Measurements from ENCODE around the gene USHBP1.

USHBP1 gene

DNA sequence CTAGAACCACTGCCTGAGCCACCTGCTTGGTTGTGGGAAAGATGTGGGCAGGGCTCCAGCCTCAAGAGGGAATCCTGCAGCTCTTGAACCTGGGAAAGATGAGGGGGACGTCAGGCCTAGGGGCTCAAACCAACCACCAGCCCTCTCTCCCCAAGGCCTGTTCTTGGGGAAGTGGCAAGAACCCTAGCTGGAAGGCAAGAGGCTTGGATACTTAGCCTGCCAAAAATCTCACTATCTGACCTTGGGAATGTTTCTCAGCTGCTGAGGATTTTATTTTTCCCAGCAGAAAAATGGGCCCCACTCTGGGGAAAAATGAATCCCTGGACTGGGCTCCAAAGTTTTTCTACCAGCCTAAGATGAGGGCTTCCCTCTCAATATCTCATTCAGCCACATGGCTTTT lies 4.6 kb downstream of the USHBP1 start:
- TF ChIP-seq, protein P1, sequence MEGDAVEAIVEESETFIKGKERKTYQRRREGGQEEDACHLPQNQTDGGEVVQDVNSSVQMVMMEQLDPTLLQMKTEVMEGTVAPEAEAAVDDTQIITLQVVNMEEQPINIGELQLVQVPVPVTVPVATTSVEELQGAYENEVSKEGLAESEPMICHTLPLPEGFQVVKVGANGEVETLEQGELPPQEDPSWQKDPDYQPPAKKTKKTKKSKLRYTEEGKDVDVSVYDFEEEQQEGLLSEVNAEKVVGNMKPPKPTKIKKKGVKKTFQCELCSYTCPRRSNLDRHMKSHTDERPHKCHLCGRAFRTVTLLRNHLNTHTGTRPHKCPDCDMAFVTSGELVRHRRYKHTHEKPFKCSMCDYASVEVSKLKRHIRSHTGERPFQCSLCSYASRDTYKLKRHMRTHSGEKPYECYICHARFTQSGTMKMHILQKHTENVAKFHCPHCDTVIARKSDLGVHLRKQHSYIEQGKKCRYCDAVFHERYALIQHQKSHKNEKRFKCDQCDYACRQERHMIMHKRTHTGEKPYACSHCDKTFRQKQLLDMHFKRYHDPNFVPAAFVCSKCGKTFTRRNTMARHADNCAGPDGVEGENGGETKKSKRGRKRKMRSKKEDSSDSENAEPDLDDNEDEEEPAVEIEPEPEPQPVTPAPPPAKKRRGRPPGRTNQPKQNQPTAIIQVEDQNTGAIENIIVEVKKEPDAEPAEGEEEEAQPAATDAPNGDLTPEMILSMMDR (IDR thresholded peaks at IDR 0.05; ENCODE audit: borderline replicate concordance, insufficient read depth, low read depth, low read length), result no peak
- H3K4me3 ChIP-seq (ENCODE audit: low read depth, low read length), result no peak overlapping the region

DNA sequence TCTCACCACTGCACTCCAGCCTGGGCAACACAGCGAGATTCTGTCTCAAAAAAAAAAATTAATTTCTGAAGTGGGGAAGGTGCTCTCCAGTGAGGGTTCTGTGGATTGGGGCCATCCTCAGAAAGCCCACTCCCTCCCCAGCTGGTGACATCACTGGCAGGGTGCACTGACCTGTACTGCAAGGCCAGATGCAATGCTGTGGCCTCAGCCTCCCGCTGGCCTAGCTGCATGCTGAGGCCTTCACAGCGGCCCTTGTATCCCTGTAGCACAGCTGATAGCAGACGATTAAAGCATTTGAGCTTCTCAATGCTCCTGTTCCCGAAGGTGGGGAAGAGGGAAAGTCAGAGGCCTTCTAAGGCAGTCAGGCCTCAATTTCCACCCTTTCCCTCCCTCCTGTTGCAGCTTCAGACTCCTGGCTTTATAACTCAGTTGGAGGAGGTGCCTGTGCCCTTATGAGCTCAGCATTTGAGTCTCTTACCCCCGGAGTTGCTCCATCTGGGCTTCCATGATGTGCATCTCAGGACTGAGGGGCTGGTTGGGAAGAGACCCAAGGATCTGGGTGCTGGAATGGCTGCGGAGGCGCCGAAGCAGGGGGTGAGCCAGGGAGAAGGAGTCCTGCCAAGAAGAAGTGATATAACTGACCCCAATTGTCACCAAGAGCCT lies 5.3 kb downstream of the USHBP1 start:
- H3K4me3 ChIP-seq (ENCODE audit: low read depth, low read length), result no peak overlapping the region
- TF ChIP-seq, protein P1 (IDR thresholded peaks at IDR 0.05; ENCODE audit: borderline replicate concordance, insufficient read depth, low read depth, low read length), result no peak

DNA sequence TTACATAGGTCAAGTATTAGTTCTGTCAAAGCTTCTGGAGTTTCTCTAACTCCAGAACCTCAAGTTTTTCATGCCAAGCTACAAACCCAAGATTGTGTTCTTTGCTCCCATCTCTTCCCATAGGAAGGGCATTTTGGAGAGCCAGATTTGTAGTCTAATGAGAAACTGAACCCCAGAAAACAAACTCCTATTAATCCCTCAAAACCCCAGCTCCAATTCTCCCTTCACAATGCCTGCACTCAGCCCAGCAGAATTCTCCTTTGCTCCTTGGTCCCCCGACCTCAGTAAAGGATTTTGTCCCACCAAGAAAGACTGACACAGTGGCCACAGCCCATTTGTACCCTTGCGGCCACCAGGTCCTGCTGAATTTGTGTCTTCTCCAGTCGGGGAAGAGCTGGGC lies 8.4 kb downstream of the USHBP1 start:
- TF ChIP-seq, protein P1 (IDR thresholded peaks at IDR 0.05; ENCODE audit: borderline replicate concordance, insufficient read depth, low read depth, low read length), result no peak
- H3K4me3 ChIP-seq (ENCODE audit: low read depth, low read length), result no peak overlapping the region

DNA sequence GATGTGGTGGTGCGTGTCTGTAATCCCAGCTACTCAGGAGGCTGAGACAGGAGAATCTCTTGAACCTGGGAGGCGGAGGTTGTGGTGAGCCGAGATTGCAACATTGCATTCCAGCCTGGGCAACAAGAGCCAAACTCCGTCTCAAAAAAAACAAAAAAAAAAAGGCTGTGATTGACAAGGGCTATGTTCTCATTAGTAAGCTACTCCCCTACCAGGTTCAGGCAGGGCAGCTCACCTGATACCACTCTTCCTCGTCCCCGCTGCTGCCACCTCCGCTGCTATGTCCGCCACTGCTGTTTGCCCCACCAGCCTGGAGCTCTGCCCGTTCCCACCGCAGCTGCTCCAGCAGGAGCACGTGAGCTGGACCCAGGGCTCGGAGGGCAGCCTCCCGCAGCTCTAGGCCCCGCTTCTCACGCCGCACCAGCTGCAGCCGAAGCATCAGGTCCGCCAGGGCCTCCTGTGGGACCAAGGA lies 9.4 kb downstream of the USHBP1 start:
- no peak overlapping the region for H3K4me3 ChIP-seq (ENCODE audit: low read depth, low read length)
- TF ChIP-seq, protein P1 (IDR thresholded peaks at IDR 0.05; ENCODE audit: borderline replicate concordance, insufficient read depth, low read depth, low read length), result no peak

DNA sequence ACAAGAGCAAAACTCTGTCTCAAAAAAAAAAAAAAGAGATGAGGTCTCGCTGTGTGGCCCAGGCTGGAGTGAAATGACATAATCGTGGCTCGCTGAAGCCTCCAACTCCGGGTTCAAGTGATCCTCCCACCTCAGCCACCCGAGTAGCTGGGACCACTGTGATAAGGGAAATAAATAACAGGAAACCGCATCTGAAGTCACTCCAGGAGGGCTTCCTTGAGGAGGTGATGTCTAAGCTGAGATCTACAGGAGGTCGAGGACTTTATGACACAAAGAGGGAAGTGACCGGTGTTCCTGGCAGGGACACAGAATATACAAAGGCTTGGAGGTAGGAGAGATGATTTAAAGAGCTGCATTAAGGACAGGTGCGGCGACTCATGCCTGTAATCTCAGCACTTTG lies 9.9 kb downstream of the USHBP1 start:
- no peak overlapping the region for H3K4me3 ChIP-seq (ENCODE audit: low read depth, low read length)
- TF ChIP-seq, protein P1 (IDR thresholded peaks at IDR 0.05; ENCODE audit: borderline replicate concordance, insufficient read depth, low read depth, low read length), result no peak

DNA sequence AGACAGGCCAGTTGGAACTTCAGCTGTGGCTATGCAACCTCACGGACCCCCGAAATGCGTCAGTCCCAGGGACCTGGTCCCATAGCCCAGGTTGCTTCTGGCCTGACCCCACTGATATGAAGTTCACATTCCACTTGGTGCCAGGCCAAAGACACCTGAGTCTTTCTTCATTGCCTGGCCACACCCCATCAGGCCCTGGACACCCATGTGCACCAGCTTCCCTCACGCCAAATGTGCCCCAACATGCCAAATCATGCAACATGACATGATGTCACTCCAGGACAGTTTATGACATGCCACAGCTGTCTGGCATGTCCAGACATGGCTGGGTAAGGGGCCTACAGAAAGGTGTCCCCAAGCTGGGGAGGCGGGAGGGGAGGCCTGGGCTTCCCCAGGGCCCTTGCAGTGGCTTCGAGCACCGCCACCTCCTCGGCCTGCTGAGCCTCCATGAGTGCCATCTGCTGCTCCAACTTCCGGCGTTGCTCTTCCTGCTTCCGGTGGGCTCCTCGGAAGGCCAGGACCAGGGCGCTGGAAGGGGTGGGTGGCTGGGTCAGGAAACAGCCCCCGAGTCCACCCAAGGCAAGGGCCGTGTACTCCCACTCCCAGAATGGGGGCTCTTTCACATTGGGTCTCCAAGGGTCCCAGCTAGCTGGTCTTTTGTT lies 14.5 kb downstream of the USHBP1 start:
- H3K4me3 ChIP-seq (ENCODE audit: low read depth, low read length), result no peak overlapping the region
- TF ChIP-seq, protein P1 (IDR thresholded peaks at IDR 0.05; ENCODE audit: borderline replicate concordance, insufficient read depth, low read depth, low read length), result no peak

All from GM12875 (cell line).